GM21423 (cell line): ENCODE measurements around the gene CMTR1.
"Not testable (repeated sequence)": the region's sequence is repeated elsewhere in the genome, so short reads cannot be mapped to it uniquely, and the experiment has no call there.

Experiments used
- ATAC-seq: cut with Tn5 transposase; IDR thresholded peaks from one replicate; pipeline ENCODE4 v1.9.1; 2021; ENCODE audit warnings: mild to moderate bottlenecking, moderate library complexity; ENCODE audit not compliant: unreplicated experiment

Gene CMTR1

GRCh38 chr6:37432916-37433656 is at the start of gene CMTR1:
TSS of gene CMTR1 (plus strand) at chr6:37433221. CDS start at chr6:37435630, 2,409 bp downstream.
- peak; percentile 72 for ATAC-seq

DNA sequence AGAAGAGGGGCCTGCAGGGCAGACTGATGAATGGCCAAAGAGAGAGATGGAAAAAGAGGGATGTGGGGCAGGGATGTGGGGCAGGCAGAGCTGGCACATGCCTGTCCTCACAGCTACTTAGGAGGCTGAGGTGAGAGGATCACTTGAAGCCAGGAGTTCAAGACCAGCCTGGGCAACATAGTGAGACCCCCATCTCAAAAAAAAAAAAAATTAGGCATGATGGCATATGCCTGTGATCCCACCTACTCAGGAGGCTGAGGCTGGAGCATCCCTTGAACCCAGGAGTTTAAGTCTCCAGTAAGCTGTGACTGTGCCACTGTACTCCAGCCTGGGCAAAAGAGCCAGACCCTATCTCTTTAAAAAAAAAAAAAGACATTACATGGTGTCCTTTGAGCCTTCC is 44.4 kb upstream of the CMTR1 start:
- no peak for ATAC-seq

DNA sequence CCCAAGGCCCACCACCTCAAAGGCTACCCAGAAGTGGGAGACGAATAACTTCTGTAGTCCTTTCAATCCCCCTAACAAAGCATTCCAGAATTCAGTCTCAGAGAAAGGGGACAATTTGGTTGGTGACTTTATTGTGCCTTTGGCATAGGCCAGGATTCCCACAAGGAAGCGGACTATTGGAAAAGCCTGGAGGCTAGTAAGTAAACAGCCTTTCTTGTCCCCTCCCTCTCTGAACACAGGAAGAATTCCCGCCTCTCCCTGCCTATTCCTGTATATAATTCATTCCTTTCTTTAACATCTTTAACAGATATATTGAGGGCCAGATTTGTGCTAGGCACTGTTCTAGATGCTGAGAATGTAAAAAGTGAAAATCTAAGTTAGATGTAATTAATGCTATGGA is 43.2 kb upstream of the CMTR1 start:
- ATAC-seq = no peak

GRCh38 chr6:37391120-37391519 is 41.9 kb upstream of the CMTR1 start:
- no peak for ATAC-seq

- ATAC-seq = no peak
Observed at GRCh38 chr6:37392821-37393220, 40.2 kb upstream of the CMTR1 start.

GRCh38 chr6:37393381-37393929 is 39.6 kb upstream of the CMTR1 start:
- no peak for ATAC-seq

DNA sequence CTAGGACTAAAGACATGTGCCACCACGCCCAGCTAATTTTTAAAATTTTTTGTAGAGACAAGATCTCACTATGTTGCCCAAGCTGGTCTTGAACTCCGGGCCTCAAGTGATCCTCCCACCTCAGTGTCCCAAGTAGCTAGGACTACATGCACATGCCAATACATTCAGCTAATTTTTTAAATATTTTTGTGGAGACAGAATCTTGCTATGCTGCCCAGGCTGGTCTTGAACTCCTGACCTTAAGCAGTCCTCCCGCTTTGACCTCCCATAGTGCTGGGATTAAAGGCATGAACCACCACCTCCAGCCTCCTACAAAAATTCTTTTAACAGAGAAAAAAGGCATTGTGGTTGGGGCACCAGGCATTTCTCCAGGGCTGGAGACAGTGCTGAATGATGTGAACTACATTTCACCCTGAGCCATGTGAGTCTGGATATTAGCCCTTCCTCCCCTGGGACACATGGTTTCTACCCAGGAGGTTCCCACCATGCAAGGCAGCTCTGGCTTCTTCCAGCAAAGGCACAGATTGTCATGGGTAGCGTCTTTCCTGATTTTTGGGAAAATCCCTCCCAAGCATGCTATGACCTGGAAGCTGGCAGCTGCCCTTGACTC is 36.3 kb upstream of the CMTR1 start:
- no peak for ATAC-seq

GRCh38 chr6:37399131-37399530 is 33.9 kb upstream of the CMTR1 start:
- ATAC-seq = no peak

DNA sequence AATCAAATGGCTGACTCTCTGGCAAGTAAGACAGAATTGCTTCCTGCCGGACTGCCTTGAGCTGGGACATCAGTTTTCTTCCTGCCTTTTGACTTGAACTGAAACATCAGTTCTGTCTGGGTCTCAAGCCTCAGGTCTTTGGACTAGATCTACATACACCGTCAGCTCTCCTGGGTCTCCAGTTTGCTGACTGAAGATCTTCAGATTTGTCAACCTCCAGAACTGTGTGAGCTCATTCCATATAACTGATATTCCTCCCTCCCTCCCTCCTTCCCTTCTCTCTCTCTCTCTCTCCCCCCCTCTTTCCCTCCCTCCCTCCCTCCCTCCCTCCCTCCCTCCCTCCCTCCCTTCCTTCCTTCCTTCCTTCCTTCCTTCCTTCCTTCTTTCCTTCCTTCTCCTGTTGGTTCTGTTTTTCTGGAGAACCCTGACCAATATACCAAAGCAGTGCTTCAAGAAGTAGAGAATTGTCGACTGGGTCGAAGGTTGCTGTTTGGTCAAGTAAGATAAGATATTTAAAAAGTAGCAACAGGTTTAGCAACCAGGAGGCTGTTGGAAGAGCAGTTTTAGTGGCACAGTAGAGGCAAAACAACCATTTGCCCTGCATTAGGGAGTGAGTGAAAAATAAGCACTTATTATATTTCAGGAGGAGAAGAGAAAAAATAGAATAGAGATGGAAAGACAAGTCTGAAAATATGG is 33.1 kb upstream of the CMTR1 start:
- ATAC-seq = no peak

DNA sequence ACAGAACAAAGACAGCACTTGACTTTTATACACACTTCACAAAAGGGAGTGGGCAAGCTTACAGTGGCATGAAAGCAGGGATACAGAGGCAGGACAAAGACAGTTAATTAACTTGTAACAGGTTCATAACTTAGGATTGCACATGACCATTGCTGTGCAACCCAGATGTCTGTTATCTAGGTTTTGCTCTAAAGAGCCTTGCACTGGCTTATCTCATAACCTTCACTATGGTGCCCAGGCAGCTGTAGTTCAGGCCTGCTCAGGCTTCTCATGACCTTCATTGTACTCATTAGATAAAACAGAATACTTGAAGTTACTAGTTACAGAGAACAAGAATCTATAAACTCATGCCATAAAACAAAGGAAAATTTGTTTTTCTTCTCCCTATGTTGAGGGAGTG is 31.4 kb upstream of the CMTR1 start:
- not testable (repeated sequence) for ATAC-seq

- no peak for ATAC-seq
Observed at GRCh38 chr6:37406726-37407341, 26.2 kb upstream of the CMTR1 start.

DNA sequence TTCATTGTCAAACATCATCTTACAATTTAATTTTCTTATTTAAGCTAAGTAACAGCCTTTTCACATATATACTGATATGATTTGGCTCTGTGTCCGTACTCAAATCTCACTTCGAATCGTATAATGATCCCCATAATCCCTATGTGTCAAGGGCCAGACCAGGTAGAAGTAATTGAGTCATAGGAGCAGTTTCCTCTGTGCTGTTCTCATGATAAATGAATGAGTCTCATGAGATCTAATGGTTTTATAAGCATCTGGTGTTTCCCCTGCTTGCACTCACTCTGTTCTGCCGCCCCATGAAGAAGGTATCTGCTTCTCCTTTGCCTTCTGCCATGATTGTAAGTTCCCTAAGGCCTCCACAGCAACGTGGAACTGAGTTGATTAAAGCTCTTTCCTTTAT is 25.1 kb upstream of the CMTR1 start:
- ATAC-seq = no peak

GRCh38 chr6:37409501-37409900 is 23.5 kb upstream of the CMTR1 start:
- ATAC-seq = no peak

- no peak for ATAC-seq
Observed at GRCh38 chr6:37417393-37417792, 15.6 kb upstream of the CMTR1 start.

DNA sequence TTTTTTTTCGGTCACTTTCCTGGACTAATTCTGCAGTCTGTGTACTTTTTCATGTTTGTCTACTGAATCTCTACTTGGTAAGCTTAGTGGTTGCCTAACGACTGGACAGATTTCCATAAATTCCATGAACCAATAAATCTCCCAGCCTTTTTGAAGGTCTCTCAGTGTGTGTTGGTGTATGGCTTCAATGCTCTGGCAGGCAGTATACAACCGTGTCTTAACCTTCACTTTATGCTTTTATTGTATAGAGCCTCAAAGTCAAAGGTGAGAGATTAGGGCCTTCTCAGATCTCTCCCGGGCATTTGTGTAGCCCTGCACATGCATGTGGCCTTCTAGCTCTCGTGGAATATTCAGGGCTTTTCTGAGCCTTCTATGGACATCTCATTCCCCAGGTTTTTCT is 14.3 kb upstream of the CMTR1 start:
- ATAC-seq = no peak

GRCh38 chr6:37426058-37426944 is 6.7 kb upstream of the CMTR1 start:
- no peak for ATAC-seq

DNA sequence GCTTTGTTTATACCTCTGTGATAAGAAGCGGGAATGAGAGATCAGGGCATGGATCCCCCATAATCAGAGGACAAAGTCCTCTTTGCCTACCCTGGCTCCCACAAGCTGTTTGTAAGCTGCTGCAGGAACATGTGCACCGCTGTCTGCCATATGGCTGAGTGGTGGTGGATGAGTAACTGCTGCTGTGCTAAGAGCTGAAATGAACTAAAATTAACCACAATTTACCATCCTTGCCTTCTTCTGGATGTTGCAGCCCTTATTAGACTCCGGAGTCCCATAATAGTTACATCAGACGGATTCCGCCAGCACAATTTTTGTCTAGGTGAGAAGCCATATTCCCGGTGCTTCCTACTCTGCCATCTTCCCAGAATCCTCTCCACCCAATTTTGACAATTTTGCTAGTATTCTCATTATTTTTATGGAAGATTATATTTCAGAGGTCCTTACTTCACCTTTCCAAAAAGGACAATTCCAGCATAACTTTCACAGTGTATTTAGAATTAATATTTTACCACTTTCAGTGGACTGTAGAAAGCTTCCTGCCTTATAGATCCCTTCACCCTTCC is 6.0 kb upstream of the CMTR1 start:
- ATAC-seq = no peak

- no peak for ATAC-seq
Observed at GRCh38 chr6:37429352-37429750, 3.7 kb upstream of the CMTR1 start.

GRCh38 chr6:37432590-37432915 is 468 bp upstream of the CMTR1 start:
- no peak for ATAC-seq

GRCh38 chr6:37433657-37434271 is 743 bp downstream of the CMTR1 start:
- ATAC-seq = peak; percentile 31
